Measurements from ENCODE around the gene RPRD1A.

DNA sequence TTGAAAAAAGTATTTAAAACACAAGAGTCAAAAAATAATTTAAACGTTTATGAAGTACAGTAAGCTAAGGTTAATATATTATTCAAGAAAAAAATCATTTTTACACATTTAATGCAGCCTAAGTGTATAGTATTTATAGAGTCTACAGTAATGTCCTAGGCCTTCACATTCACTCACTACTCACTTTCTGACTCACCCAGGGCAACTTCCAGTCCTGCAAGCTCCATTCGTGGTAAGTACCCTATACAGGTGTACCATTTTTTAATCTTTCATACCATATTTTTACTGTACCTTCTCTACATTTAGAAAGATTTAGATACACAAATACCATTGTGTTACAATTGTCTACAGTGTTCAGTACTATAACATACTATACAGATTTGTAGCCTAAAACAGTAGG, 20.9 kb upstream of the RPRD1A start:
- TF ChIP-seq, protein P1, sequence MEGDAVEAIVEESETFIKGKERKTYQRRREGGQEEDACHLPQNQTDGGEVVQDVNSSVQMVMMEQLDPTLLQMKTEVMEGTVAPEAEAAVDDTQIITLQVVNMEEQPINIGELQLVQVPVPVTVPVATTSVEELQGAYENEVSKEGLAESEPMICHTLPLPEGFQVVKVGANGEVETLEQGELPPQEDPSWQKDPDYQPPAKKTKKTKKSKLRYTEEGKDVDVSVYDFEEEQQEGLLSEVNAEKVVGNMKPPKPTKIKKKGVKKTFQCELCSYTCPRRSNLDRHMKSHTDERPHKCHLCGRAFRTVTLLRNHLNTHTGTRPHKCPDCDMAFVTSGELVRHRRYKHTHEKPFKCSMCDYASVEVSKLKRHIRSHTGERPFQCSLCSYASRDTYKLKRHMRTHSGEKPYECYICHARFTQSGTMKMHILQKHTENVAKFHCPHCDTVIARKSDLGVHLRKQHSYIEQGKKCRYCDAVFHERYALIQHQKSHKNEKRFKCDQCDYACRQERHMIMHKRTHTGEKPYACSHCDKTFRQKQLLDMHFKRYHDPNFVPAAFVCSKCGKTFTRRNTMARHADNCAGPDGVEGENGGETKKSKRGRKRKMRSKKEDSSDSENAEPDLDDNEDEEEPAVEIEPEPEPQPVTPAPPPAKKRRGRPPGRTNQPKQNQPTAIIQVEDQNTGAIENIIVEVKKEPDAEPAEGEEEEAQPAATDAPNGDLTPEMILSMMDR (IDR thresholded peaks at IDR 0.05; ENCODE audit: insufficient read depth, low read length, poor library complexity, severe bottlenecking), result no peak
- TF ChIP-seq EZH2phosphoT487 (conservative IDR thresholded peaks at IDR 0.05; ENCODE audit: low read length), result no peak
